ENCODE measurements around the gene BAHD1.

DNA sequence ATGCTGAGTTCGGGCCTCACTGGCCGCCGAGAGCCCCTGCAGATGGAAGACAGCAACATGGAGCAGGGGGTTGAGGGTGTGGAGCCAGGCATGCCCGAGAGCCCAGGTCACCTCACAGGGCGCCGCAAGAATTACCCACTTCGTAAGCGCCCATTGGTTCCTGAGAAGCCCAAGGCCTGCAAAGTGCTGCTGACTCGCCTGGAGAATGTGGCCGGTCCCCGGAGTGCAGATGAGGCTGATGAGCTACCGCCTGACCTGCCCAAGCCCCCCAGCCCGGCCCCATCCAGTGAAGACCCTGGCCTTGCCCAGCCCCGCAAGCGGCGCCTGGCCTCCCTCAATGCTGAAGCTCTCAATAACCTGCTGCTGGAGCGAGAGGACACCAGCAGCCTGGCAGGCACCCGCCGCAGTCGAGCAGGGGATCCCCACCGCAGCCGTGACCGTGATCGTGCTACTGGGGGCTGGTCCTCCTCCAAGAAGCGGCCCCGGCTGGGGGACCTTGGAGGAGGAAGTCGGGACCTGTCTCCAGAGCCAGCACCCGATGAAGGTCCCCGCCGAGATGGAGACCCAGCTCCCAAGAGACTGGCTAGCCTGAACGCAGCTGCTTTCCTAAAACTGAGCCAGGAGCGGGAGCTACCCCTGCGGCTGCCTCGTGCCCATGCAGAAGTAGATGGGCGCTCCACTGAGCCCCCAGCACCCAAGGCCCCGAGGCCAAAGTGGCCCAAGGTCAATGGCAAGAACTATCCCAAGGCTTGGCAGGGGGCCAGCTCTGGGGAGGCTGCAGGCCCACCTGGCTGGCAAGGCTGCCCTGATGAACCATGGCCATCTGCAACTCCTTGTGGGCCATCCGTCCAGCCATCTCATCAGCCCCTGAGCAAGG lies 18.0 kb downstream of the BAHD1 start:
- TF ChIP-seq CTCF (IDR thresholded peaks at IDR 0.05; ENCODE audit: poor library complexity): no peak
- TF ChIP-seq EZH2phosphoT487 (IDR thresholded peaks at IDR 0.05; ENCODE audit: low read depth, severe bottlenecking, unreplicated experiment): no peak
- TF ChIP-seq EZH2 (IDR thresholded peaks at IDR 0.05; ENCODE audit: borderline replicate concordance): no peak
